ENCODE data around the gene HIBCH.

DNA sequence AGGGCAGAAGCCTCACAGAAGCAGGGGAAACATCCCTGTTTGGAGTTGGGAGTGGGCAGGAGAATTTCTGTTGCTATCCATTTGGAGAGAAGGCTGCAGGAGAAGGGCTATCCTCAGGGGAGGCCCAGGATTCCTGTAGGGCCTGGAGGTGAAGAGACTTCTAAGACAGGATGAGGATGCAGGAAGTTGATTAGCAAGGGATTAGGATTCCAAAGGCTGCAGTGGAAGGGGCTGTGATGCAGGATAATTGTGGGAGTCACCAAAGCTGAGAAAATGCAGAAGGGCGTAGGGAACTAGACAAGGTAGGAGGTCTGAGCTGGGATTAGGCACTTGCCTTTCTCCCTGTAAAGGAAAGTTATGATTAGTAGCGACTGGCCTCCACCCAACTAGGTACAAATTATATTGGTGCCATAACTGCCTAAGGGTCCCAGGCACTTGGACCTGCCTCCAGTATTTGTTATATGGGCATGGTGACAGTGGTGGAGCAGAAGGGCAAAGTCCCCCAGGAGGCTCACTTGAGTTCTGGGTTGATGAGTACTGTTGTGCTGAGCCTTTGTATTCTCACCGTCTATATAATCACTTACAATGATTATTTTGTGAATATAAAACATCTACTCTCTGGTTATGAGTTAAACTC, 160.7 kb downstream of the HIBCH start:
- no peak for TF ChIP-seq CTCF (IDR thresholded peaks at IDR 0.05; ENCODE audit: low read depth, low read length, missing input control)
- TF ChIP-seq RAD21 (IDR thresholded peaks at IDR 0.05): no peak
- TF ChIP-seq JUND (IDR thresholded peaks at IDR 0.05): no peak
- TF ChIP-seq, protein P1, sequence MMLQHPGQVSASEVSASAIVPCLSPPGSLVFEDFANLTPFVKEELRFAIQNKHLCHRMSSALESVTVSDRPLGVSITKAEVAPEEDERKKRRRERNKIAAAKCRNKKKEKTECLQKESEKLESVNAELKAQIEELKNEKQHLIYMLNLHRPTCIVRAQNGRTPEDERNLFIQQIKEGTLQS (IDR thresholded peaks at IDR 0.05): no peak
- TF ChIP-seq, protein P2, sequence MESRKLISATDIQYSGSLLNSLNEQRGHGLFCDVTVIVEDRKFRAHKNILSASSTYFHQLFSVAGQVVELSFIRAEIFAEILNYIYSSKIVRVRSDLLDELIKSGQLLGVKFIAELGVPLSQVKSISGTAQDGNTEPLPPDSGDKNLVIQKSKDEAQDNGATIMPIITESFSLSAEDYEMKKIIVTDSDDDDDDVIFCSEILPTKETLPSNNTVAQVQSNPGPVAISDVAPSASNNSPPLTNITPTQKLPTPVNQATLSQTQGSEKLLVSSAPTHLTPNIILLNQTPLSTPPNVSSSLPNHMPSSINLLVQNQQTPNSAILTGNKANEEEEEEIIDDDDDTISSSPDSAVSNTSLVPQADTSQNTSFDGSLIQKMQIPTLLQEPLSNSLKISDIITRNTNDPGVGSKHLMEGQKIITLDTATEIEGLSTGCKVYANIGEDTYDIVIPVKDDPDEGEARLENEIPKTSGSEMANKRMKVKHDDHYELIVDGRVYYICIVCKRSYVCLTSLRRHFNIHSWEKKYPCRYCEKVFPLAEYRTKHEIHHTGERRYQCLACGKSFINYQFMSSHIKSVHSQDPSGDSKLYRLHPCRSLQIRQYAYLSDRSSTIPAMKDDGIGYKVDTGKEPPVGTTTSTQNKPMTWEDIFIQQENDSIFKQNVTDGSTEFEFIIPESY (IDR thresholded peaks at IDR 0.05): no peak
- no peak for TF ChIP-seq HNF4A (conservative IDR thresholded peaks at IDR 0.05)
- no peak for TF ChIP-seq YY1 (IDR thresholded peaks at IDR 0.05)
- no peak for TF ChIP-seq GABPA (IDR thresholded peaks at IDR 0.05 in 1 of 2, conservative IDR thresholded peaks at IDR 0.05 in 1 of 2)
- TF ChIP-seq EGR1 (IDR thresholded peaks at IDR 0.05; ENCODE audit: low read depth in 2 of 2): no peak
- TF ChIP-seq, protein P3, sequence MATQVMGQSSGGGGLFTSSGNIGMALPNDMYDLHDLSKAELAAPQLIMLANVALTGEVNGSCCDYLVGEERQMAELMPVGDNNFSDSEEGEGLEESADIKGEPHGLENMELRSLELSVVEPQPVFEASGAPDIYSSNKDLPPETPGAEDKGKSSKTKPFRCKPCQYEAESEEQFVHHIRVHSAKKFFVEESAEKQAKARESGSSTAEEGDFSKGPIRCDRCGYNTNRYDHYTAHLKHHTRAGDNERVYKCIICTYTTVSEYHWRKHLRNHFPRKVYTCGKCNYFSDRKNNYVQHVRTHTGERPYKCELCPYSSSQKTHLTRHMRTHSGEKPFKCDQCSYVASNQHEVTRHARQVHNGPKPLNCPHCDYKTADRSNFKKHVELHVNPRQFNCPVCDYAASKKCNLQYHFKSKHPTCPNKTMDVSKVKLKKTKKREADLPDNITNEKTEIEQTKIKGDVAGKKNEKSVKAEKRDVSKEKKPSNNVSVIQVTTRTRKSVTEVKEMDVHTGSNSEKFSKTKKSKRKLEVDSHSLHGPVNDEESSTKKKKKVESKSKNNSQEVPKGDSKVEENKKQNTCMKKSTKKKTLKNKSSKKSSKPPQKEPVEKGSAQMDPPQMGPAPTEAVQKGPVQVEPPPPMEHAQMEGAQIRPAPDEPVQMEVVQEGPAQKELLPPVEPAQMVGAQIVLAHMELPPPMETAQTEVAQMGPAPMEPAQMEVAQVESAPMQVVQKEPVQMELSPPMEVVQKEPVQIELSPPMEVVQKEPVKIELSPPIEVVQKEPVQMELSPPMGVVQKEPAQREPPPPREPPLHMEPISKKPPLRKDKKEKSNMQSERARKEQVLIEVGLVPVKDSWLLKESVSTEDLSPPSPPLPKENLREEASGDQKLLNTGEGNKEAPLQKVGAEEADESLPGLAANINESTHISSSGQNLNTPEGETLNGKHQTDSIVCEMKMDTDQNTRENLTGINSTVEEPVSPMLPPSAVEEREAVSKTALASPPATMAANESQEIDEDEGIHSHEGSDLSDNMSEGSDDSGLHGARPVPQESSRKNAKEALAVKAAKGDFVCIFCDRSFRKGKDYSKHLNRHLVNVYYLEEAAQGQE (IDR thresholded peaks at IDR 0.05): no peak
- TF ChIP-seq, protein P4, sequence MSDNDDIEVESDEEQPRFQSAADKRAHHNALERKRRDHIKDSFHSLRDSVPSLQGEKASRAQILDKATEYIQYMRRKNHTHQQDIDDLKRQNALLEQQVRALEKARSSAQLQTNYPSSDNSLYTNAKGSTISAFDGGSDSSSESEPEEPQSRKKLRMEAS (IDR thresholded peaks at IDR 0.05): no peak

Measured in liver (tissue), 3 donors.